IMR-90 (cell line): Measurements from ENCODE around the gene AQP12B. TPM values are rescaled to one million over a fixed set of nuclear protein-coding genes. Genes with fewer than 3 reads are reported as not detected.

Source experiments
- ATAC-seq: fragments of 200-7000 bp; cut with Tn5 transposase; 2 replicates; pipeline ENCODE4 v1.9.1; 2020; ENCODE audit warnings: low read depth, mild to moderate bottlenecking, moderate library complexity
- BruUV-seq: library from RNA; stranded (reverse); fragments of 400-500 nt; replicated peaks from 2 replicates; lab custom pipeline; 2021; lab: Mats Ljungman, UMichigan
- CTCF ChIA-PET: fragments of 300-600 bp; formaldehyde crosslinking; extraction: SDS; loops from one replicate; lab custom pipeline; 2021; ENCODE audit warnings: antibody characterized with exemption; lab: Yijun Ruan, JAX
- POLR2A ChIA-PET: fragments of 300-600 bp; sonication (Branson Sonifier 250); formaldehyde crosslinking; loops from one replicate; lab custom pipeline; 2022; ENCODE audit warnings: antibody characterized with exemption; ENCODE audit not compliant: unreplicated experiment; lab: Charles Lee
- DNase-seq: peaks from one replicate; pipeline ENCODE4 v3.0.0; 2013
- H2AFZ ChIP-seq: replicated peaks from 2 replicates; pipeline ENCODE3; 2013; ENCODE audit warnings: low read length, mild to moderate bottlenecking; ENCODE audit not compliant: poor library complexity
- H2AK5ac ChIP-seq: 2 replicates; pipeline ENCODE4 v1.6.1; 2013; ENCODE audit warnings: low read depth, low read length, inconsistent platforms
- H2AK9ac ChIP-seq: replicated peaks from 2 replicates; pipeline ENCODE3; 2013; ENCODE audit warnings: mild to moderate bottlenecking, low read depth, low read length, moderate library complexity; ENCODE audit not compliant: poor library complexity
- H2BK120ac ChIP-seq: 2 replicates; pipeline ENCODE4 v1.6.1; 2013; ENCODE audit warnings: low read depth, low read length, inconsistent platforms
- H2BK15ac ChIP-seq: 3 replicates; pipeline ENCODE4 v1.6.1; 2013; ENCODE audit warnings: low read depth, low read length, inconsistent platforms
- H2BK20ac ChIP-seq: 2 replicates; pipeline ENCODE4 v1.6.1; 2013; ENCODE audit warnings: low read depth, mild to moderate bottlenecking, inconsistent platforms, low read length, moderate library complexity
- H2BK5ac ChIP-seq: 2 replicates; pipeline ENCODE4 v1.6.1; 2013; ENCODE audit warnings: mild to moderate bottlenecking, low read depth, low read length, inconsistent platforms; ENCODE audit not compliant: poor library complexity, severe bottlenecking
- H3K14ac ChIP-seq: replicated peaks from 2 replicates; pipeline ENCODE4 v1.6.1; 2013; ENCODE audit warnings: low read depth, low read length, inconsistent platforms
- H3K18ac ChIP-seq: 2 replicates; pipeline ENCODE4 v1.6.1; 2013; ENCODE audit warnings: low read depth, low read length, control low read depth
- H3K23ac ChIP-seq: 2 replicates; pipeline ENCODE4 v1.6.1; 2013; ENCODE audit warnings: low read depth, low read length, inconsistent platforms
- H3K27ac ChIP-seq: 2 replicates; pipeline ENCODE4 v1.5.1; 2013; ENCODE audit warnings: mild to moderate bottlenecking, control low read depth, low read length; ENCODE audit not compliant: insufficient read depth
- H3K27me3 ChIP-seq: 2 replicates; pipeline ENCODE4 v1.6.1; 2013; ENCODE audit warnings: low read length; ENCODE audit not compliant: control insufficient read depth, insufficient read depth
- H3K36me3 ChIP-seq: 2 replicates; pipeline ENCODE4 v1.6.1; 2013; ENCODE audit warnings: low read length, mixed read lengths; ENCODE audit not compliant: control insufficient read depth, insufficient read depth
- H3K4ac ChIP-seq: 2 replicates; pipeline ENCODE4 v1.6.1; 2013; ENCODE audit warnings: low read depth, low read length, inconsistent platforms
- H3K4me1 ChIP-seq: 2 replicates; pipeline ENCODE4 v1.6.1; 2013; ENCODE audit warnings: low read length, mixed read lengths; ENCODE audit not compliant: control insufficient read depth, insufficient read depth
- H3K4me2 ChIP-seq: 2 replicates; pipeline ENCODE4 v1.6.1; 2013; ENCODE audit warnings: low read depth, mild to moderate bottlenecking, control low read depth, low read length, moderate library complexity
- H3K4me3 ChIP-seq: 2 replicates; pipeline ENCODE4 v1.5.1; 2013; ENCODE audit warnings: low read depth, mild to moderate bottlenecking, control low read depth, low read length, moderate library complexity; ENCODE audit not compliant: insufficient read depth
- H3K56ac ChIP-seq: 2 replicates; pipeline ENCODE4 v1.6.1; 2013; ENCODE audit warnings: low read length, inconsistent platforms; ENCODE audit not compliant: insufficient read depth; ENCODE audit errors: extremely low read depth
- H3K79me1 ChIP-seq, 2 experiments: 2 replicates each; pipeline ENCODE4 v1.6.1; 2013; ENCODE audit warnings: low read length in 2 of 2, inconsistent platforms in 1 of 2, low read depth in 1 of 2
- H3K9ac ChIP-seq: 2 replicates; pipeline ENCODE4 v1.6.1; 2013; ENCODE audit warnings: low read depth, low read length, control low read depth
- H3K9me1 ChIP-seq: 2 replicates; pipeline ENCODE4 v1.6.1; 2013; ENCODE audit warnings: low read length, inconsistent platforms; ENCODE audit not compliant: insufficient read depth
- H3K9me3 ChIP-seq: 2 replicates; pipeline ENCODE4 v1.6.1; 2013; ENCODE audit warnings: low read length; ENCODE audit not compliant: control insufficient read depth, insufficient read depth
- H4K20me1 ChIP-seq: 2 replicates; pipeline ENCODE4 v1.6.1; 2013; ENCODE audit warnings: low read length, inconsistent platforms; ENCODE audit not compliant: insufficient read depth
- H4K5ac ChIP-seq: 2 replicates; pipeline ENCODE4 v1.6.1; 2013; ENCODE audit warnings: mild to moderate bottlenecking, low read depth, low read length, control low read depth
- H4K8ac ChIP-seq, 2 experiments: 2 replicates each; pipeline ENCODE4 v1.6.1; 2013; ENCODE audit warnings: low read depth in 2 of 2, low read length in 2 of 2, control low read depth in 1 of 2, inconsistent platforms in 1 of 2
- H4K91ac ChIP-seq: 2 replicates; pipeline ENCODE4 v1.6.1; 2013; ENCODE audit warnings: low read depth, low read length, inconsistent platforms; ENCODE audit not compliant: insufficient read depth
- BHLHE40 ChIP-seq: fragments of 150-350 bp; IDR thresholded peaks from 2 replicates; pipeline ENCODE4 v1.6.1; 2016; ENCODE audit warnings: mild to moderate bottlenecking, low read depth, low read length
- CEBPB ChIP-seq: IDR thresholded peaks from 2 replicates; pipeline ENCODE4 v1.6.1; 2012; ENCODE audit warnings: low read depth, low read length, improper control_type of control experiment
- CHD1 ChIP-seq: IDR thresholded peaks from 2 replicates; pipeline ENCODE4 v1.6.1; 2012; ENCODE audit warnings: low read depth, low read length, improper control_type of control experiment
- CTCF ChIP-seq: conservative IDR thresholded peaks from 2 replicates; pipeline ENCODE4 v1.5.1; 2012; ENCODE audit warnings: mild to moderate bottlenecking, low read depth, low read length, improper control_type of control experiment
- ELK1 ChIP-seq: fragments of 150-350 bp; IDR thresholded peaks from 2 replicates; pipeline ENCODE4 v1.6.1; 2016; ENCODE audit warnings: low read depth, mild to moderate bottlenecking, low read length, moderate library complexity, borderline replicate concordance
- FOS ChIP-seq: fragments of 150-350 bp; IDR thresholded peaks from 2 replicates; pipeline ENCODE4 v1.6.1; 2016; ENCODE audit warnings: low read depth, low read length
- MAFK ChIP-seq: IDR thresholded peaks from 2 replicates; pipeline ENCODE4 v1.6.1; 2012; ENCODE audit warnings: low read depth, low read length, improper control_type of control experiment
- MAZ ChIP-seq: IDR thresholded peaks from 2 replicates; pipeline ENCODE4 v1.6.1; 2012; ENCODE audit warnings: low read depth, mild to moderate bottlenecking, low read length, improper control_type of control experiment, moderate library complexity, borderline replicate concordance
- MXI1 ChIP-seq: IDR thresholded peaks from 2 replicates; pipeline ENCODE4 v1.6.1; 2012; ENCODE audit warnings: low read depth, mild to moderate bottlenecking, low read length, moderate library complexity, borderline replicate concordance
- NFE2L2 ChIP-seq: fragments of 150-350 bp; IDR thresholded peaks from 2 replicates; pipeline ENCODE4 v1.6.1; 2016; ENCODE audit warnings: low read depth, mild to moderate bottlenecking, low read length
- POLR2A ChIP-seq: IDR thresholded peaks from 2 replicates; pipeline ENCODE4 v1.6.1; 2012; ENCODE audit warnings: mild to moderate bottlenecking, low read depth, low read length
- RAD21 ChIP-seq: IDR thresholded peaks from 2 replicates; pipeline ENCODE4 v1.6.1; 2012; ENCODE audit warnings: low read length, improper control_type of control experiment
- RCOR1 ChIP-seq: IDR thresholded peaks from 2 replicates; pipeline ENCODE4 v1.6.1; 2012; ENCODE audit warnings: mild to moderate bottlenecking, low read length, improper control_type of control experiment; ENCODE audit not compliant: insufficient replicate concordance
- RFX5 ChIP-seq: IDR thresholded peaks from 2 replicates; pipeline ENCODE4 v1.8.0; 2012; ENCODE audit warnings: low read depth, mild to moderate bottlenecking, low read length, moderate library complexity
- SMC3 ChIP-seq: fragments of 150-350 bp; IDR thresholded peaks from 2 replicates; pipeline ENCODE4 v1.6.1; 2016; ENCODE audit warnings: low read depth, mild to moderate bottlenecking, antibody characterized with exemption, low read length, moderate library complexity
- WGBS, 2 experiments: methylation state at CpG; one replicate each; pipeline versions ENCODE4 v1.1.5 to v1.1.7; 2013; ENCODE audit warnings: missing lambda C conversion rate in 2 of 2; ENCODE audit not compliant: insufficient read length in 1 of 2; ENCODE audit errors: extremely low coverage in 2 of 2; 5-methylcytosine and 5-hydroxymethylcytosine counted together
- dilution Hi-C: fragments of 300-500 bp; cut with HindIII; formaldehyde crosslinking; loops from one replicate; pipeline ENCODE4 v1.14.3; 2018; ENCODE audit warnings: low sequenced_read_pairs; ENCODE audit not compliant: unreplicated experiment
- in situ Hi-C: fragments of 300-500 bp; cut with MboI; formaldehyde crosslinking; loops from 3 replicates; pipeline ENCODE4 v1.14.3; 2019; ENCODE audit warnings: low sequenced_read_pairs, inconsistent platforms, mixed read lengths
- intact Hi-C: fragments of 100-400 bp; cut with micrococcal nuclease; formaldehyde crosslinking; loops from 2 replicates; pipeline ENCODE4 v1.10.0; 2022
- polyA plus RNA-seq, 3 experiments: library from polyadenylated mRNA; depleted of rRNA; stranded (reverse); fragments of >200 nt; gene quantifications; 2 replicates each; pipeline ENCODE4 v1.2.3, GENCODE V29; 2012; ENCODE audit warnings: low replicate concordance in 1 of 3
- total RNA-seq: library from RNA; depleted of rRNA; stranded (reverse); fragments of >200 nt; gene quantifications from 2 replicates; pipeline ENCODE4 v1.2.3, GENCODE V29; 2012
- TF ChIP-seq, protein P1 (sequence below): fragments of 150-350 bp; IDR thresholded peaks from 2 replicates; pipeline ENCODE4 v1.6.1; 2017; ENCODE audit warnings: mild to moderate bottlenecking, antibody characterized with exemption, low read length, low read depth

The AQP12B gene
- total and polyA plus RNA-seq, 2 of the 4 experiments (the other 2 are of a cell fraction), result not detected

DNA sequence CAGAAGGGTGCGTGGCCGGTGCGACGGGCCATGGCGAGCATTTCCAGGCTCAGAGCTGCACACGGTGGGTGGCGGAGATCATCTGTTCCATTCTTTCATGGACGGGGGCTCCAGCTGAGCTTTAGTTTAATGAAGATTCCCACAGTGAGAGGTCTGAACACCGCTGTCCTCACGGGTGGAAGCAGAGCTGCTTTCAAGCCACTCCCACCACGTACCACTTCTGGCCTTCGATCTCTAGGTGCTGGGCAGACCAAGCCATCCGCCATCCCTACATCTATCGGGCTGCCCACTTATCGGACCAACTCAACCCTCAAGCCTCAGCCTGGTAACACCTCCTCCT, 38.9 kb downstream of the AQP12B start:
- 76% methylated on average over 10 of the region's 15 CpGs; no CpG with 5 or more reads in 1 of the 2 experiments for WGBS, 2 experiments
- Histone ChIP-seq H4K5ac (no peak overlapping the region), H2AK5ac (no peak overlapping the region), H2AFZ (no peak overlapping the region), H3K27me3 (peaks cover 53% of the 10 kb centered on the region), H3K4me2 (no peak overlapping the region), H3K56ac (no peak overlapping the region), H3K23ac (no peak overlapping the region), H4K20me1 (no peaks in the 10 kb centered on the region), H3K4me1 (no peaks in the 10 kb centered on the region), H3K9ac (no peak overlapping the region), H3K14ac (no peak overlapping the region), H2BK5ac (no peak overlapping the region), H3K18ac (no peak overlapping the region), H3K79me1 (no peaks in the 10 kb centered on the region), H3K4me3 (no peak overlapping the region), H3K9me3 (no peaks in the 10 kb centered on the region), H2AK9ac (no peak overlapping the region), H4K8ac (no peak overlapping the region), H2BK15ac (no peak overlapping the region), H3K9me1 (no peaks in the 10 kb centered on the region), H2BK20ac (no peak overlapping the region), H3K4ac (no peak overlapping the region), H3K27ac (no peak overlapping the region), H4K91ac (no peak overlapping the region), H2BK120ac (no peak overlapping the region), H3K36me3 (no peaks in the 10 kb centered on the region)
- dilution Hi-C loops (no loop called here), in situ Hi-C loops (no loop called here), intact Hi-C loops (no loop called here)
- ATAC-seq (no peak), DNase-seq (no peak)
- POLR2A ChIA-PET, result no interaction called here
- CTCF ChIA-PET, result no interaction called here
- TF ChIP-seq RAD21, result no peak
- no peak for TF ChIP-seq MAFK
- TF ChIP-seq FOS, result no peak
- TF ChIP-seq MAZ, result no peak
- no peak for TF ChIP-seq ELK1
- TF ChIP-seq CHD1, result no peak
- TF ChIP-seq CTCF, result no peak
- no peak for TF ChIP-seq RCOR1
- TF ChIP-seq, protein P1, sequence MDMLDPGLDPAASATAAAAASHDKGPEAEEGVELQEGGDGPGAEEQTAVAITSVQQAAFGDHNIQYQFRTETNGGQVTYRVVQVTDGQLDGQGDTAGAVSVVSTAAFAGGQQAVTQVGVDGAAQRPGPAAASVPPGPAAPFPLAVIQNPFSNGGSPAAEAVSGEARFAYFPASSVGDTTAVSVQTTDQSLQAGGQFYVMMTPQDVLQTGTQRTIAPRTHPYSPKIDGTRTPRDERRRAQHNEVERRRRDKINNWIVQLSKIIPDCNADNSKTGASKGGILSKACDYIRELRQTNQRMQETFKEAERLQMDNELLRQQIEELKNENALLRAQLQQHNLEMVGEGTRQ, result no peak
- TF ChIP-seq BHLHE40, result no peak
- no peak for TF ChIP-seq NFE2L2
- no peak for TF ChIP-seq POLR2A
- no peak for TF ChIP-seq RFX5
- no peak for TF ChIP-seq CEBPB
- no peak for TF ChIP-seq MXI1
- TF ChIP-seq SMC3, result no peak
- BruUV-seq, result no TSS peak
